Medulla oblongata (tissue), 1 donor: ENCODE data around the gene FOXN4.

ENCODE experiments used
- DNase-seq: peaks from one replicate; pipeline ENCODE4 v3.0.0-alpha.2; 2015; ENCODE audit errors: extremely low spot score

The FOXN4 gene

DNA sequence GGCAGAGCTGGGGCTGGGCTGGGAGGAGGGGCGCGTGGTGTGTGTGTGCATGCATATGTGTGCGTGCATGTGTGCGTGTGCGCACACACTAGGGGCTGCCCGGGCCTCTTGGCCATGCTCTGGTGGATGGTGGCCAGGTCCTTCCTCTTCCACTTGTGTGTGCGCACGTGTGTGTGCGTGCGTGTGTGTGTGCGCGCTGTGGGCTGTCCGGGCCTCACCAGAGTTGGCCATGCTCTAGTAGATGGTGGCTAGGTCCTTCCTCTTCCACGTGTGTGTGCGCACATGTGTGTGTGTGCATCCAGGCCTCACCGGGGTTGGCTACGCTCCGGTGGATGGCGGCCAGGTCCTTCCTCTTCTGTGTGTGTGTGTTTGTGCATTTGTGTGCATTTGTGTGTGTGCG is 24.7 kb downstream of the FOXN4 start:
- DNase-seq: no peak

DNA sequence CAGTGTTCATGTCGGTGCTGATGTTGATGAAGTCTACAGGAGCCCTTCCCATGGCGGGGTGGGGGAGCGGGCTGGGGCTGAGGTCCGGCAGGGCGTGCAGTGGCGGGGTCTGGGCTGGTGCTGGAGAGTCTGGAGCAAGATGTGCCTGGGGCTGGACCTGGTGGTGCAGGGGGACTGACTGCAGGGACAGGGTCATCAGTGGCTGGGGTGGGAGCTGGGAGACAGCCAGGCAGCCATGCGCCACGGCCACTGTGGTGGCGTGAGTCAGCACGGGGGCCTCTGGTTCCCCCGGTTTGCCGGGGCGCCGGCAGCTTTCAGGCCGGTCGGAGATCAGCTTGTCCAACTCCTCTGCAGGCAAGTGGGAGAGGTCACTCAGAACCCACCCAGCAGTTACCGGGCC is 27.6 kb downstream of the FOXN4 start:
- DNase-seq: no peak

- no peak for DNase-seq
Observed at GRCh38 chr12:109279525-109279924, 29.6 kb downstream of the FOXN4 start.

- DNase-seq: no peak
Observed at GRCh38 chr12:109278912-109279311, 30.2 kb downstream of the FOXN4 start.

DNA sequence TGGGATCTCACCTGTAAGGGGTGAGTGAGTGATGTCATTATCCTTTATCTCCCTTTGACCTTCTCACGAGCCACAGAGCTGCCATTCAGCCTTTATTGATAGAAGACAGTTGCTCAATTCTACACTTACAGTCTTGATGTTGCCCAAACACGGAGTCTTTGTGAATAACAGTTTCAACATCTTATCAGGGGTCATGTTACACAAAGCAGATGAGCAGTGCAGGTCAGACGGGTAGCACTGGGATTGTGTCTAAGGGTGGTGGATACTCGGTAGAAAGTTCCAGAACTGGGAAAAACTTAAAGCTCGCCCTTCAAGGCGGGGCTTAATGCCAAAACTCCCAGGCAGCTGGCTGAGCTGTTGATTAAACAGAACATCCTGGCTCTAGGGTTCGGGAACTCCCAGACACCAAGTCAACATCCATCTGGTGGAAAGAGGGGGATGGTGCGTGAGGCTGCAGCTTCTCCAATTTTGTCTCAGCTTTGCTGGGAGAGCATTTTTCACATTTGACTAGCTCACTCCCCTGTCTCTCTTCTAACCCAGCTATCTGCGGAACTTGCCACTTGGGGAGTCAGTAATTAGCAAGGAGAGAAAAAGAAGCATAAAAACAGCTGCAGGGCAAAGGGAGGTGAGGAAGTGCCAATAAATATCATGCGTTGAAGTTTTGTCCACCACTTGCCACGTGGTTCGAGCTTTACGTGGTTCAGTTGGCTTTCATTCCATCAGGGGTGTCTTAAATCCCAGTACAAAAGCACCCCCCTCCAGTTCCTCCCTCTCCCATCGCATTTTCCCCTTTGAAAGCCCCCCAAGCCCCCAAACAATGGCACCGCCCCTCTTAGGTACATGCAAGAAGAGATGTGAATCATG is 31.0 kb downstream of the FOXN4 start:
- peak; percentile 4 for DNase-seq

- no peak for DNase-seq
Observed at GRCh38 chr12:109277255-109277898, 31.7 kb downstream of the FOXN4 start.

GRCh38 chr12:109276160-109276559 is 32.9 kb downstream of the FOXN4 start:
- DNase-seq: no peak

- no peak for DNase-seq
Observed at GRCh38 chr12:109275173-109275572, 33.9 kb downstream of the FOXN4 start.

- no peak for DNase-seq
Observed at GRCh38 chr12:109274381-109274780, 34.7 kb downstream of the FOXN4 start.

DNA sequence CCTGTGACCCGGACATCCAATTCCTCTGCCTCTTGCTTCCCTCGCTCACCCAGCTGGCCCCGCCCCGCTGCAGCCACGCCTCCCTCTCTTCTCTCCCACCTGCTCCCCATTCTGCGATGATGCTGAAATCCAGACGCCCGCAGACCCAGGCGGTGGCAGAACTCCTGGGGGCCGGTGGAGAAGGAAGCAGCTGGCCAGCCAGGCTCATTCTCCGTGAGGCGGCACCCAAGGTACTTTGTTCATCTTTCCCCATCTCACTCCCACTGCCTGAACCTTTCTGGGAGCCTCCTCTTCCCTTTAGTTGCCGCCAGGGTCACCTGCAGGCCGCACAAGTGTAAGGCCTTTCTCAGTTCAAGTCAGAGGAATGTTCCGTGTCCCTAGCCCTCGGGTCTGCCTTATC is 35.7 kb downstream of the FOXN4 start:
- no peak for DNase-seq

- no peak for DNase-seq
Observed at GRCh38 chr12:109271418-109271817, 37.7 kb downstream of the FOXN4 start.

DNA sequence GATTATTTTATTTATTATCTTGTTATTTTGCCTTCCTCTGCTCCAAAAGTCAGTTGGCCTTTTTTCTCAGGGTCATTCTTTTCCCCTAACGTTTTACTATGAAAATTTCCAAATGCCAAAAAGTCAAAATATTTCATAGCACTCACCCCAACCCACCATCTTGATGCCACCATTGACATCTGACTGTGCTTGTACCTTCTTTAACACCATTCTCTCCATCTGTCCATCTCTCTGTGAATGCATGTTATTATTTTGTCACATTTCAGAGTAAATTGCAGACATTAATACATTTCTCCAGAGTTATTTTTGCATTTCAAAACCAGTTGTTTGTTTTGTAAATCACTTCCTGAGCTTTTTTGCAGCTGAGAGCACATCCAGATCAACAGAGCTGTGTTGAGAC is 38.6 kb downstream of the FOXN4 start:
- no peak for DNase-seq

GRCh38 chr12:109269428-109269827 is 39.7 kb downstream of the FOXN4 start:
- no peak for DNase-seq

DNA sequence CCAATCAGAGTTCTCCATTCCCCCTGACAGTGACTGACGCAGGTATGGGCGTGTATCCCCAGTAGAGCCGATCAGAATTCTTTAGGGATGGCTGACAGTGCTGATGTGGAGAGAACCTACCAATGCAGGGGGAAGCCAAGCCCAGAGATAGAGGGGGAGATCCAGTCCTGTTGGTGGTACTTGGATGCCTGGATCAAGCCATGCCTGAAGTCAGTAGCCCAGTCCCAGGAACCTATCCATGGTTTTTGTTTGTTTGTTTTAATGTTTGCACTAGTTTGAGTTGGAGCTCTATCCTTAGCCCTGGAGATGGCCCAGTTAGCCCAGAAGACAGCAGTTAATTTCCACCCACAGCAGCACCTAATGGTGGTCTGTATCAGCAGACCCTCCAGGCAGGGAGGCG is 40.2 kb downstream of the FOXN4 start:
- DNase-seq: no peak

- no peak for DNase-seq
Observed at GRCh38 chr12:109267361-109267760, 41.7 kb downstream of the FOXN4 start.

- DNase-seq: no peak
Observed at GRCh38 chr12:109266106-109266879, 42.8 kb downstream of the FOXN4 start.

GRCh38 chr12:109264943-109265650 is 44.0 kb downstream of the FOXN4 start:
- no peak for DNase-seq

DNA sequence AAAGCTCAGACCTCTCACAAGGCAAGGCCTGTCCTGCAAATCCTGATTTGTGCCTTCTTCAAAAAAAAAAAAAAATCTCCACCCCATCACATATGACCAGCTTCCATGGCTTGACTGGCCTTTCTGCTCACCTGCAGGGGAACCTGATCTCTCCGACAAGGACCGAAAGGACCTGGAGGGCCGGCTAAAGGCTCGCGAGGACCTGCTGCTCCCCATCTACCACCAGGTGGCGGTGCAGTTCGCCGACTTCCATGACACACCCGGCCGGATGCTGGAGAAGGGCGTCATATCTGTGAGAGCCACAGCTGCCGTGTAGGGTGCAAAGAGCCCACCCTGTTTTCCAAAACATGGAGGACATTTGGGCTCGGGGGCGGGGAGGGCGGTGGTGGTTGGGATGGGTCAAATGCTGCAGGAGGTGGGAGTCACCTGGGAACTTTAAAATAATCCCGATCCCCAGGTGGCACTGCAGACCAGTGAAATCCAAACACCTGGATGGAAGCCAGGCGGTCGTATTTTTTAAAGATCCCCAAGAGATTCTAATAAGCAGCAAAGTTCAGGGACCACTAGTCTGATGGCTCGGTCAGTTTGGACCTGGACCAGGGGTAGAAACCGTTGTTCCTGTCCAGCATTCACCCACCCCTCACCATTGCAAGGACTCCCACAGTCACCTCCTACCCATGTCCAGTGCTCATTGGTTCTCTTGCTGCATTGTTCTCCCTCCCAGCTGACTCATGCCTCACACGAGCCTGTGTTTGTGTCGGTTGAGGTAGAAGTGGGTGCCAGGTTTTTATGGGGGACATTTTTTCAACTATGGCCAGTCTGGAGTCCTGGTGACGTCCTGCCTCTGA is 44.8 kb downstream of the FOXN4 start:
- DNase-seq: peak; percentile 72

DNA sequence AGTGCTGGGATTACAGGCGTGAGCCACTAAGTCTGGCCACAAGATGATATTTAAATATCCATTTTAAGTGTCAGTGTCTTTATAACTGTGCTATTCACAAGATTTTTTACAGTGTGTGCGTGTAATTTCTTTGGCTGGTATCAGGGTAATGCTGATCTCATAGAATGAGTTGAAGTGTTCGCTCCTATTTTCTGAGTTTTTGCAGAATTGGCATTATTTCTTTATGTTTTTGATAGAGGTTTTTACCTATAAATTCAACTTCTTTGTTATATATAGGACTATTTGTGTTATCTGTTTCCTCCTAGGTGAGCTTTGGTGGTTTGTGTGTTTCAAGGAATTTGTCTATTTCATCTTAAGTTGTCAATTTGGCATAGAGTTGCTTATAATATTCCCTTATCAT is 45.6 kb downstream of the FOXN4 start:
- no peak for DNase-seq

DNA sequence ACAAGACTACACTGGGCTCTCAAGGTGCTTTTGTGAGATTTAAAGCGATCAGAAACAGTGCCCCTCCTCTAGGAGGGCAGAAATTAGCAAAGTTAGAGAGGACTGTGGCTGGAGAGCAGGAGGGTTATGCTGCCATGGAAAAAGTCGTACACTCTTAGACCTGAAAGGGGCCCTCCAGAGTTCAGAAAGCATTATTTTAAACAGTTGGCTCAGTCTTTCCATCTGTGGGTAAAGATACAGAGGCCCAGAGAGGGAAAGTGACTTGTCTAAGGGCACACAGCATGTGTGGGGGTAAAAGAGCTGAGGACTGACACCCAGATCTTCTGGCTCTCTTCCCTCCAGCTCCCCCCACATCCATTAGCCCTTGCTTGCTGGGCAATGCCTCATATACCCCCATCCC is 47.1 kb downstream of the FOXN4 start:
- DNase-seq: no peak

DNA sequence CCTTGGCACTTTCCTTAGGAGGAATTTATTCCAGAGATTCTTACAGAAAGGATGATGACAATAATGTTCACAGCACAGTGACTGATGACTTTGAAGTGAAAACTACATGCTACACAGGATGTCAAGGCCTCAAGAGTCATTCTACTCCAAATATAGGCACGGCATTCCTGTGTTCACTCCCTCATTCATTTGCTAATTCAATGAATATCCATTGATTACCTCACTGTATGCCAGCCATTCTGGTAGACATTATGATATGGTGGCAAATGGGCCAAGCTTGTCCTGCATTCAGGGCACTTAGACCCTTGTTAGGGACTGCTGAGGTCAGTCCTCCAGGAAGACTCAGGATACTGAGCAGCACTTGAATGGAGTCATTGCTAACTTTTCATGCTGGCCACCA is 48.0 kb downstream of the FOXN4 start:
- DNase-seq: no peak
